Nucleus accumbens (tissue), 56 donors: ENCODE results near the gene NCOA7.
A peak's percentile ranks its signal among the peaks of the same experiment; 100 is the strongest.
"Not testable (repeated sequence)": the region's sequence is repeated elsewhere in the genome, so short reads cannot be mapped to it uniquely, and the experiment has no call there.

Source experiments
- DNase-seq, 56 donors: peaks; one replicate each; lab custom pipeline; 2025; lab: John Stamatoyannopoulos, UW

NCOA7 gene

DNA sequence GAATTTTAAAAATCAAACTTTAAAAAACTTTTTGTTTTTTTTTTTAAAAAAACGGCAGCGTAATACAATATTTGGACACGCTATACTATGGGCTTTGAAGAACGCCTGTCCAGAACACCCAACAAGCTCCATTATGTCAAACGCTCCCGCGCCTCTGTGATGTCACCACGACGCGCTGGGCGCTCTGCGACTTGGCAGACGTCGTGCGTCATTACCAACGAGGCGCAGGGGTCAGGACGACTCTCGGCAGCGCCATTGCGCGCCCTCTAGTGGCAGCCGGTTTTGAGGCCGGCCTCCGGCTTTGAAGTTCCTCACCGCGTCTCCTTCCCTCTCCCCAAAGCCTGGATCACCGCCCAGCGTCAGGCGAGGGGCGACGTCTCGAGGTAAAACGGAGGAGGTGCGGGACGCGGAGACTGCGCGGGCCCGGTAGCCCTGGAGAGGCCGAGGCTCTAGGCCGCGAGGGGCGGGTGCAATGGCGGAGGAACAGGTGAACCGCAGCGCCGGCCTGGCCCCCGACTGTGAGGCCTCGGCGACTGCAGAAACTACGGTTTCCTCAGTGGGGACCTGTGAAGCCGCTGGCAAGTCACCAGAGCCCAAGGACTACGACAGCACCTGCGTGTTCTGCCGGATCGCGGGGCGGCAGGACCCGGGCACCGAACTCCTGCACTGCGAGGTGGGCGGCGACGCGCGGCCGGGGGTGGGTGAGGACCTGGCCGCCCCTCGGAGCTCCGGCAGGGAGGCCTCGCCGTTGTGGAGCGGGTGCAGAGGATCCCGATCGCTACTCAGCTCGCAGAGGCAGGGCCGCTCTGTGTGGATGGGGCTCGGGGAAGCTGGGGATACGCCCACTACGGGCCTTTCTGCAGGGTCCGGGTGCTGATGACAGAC, 166.0 kb downstream of the NCOA7 start, which contains the start of gene HINT3:
Gene HINT3 (plus strand): TSS at position 265 of the 885 bp plus-strand sequence. CDS start 208 bp downstream, at position 473.
- DNase-seq: peak; percentile 51 to 98 (median 92)

DNA sequence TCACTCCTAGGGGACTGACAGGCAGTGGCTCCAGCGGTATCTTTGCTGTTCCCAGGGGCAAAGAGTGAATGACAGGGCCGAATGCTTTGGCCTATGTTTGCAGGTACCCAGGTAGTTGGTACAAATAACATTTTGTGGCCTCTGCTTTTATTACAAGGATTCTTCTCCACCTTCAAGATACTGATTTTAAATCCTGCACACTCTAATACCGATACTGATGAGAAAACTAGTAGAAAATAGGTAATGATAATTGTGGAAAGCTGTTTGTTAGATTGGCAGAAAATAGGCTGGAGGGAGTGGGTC, 166.6 kb downstream of the NCOA7 start:
- no peak for DNase-seq

DNA sequence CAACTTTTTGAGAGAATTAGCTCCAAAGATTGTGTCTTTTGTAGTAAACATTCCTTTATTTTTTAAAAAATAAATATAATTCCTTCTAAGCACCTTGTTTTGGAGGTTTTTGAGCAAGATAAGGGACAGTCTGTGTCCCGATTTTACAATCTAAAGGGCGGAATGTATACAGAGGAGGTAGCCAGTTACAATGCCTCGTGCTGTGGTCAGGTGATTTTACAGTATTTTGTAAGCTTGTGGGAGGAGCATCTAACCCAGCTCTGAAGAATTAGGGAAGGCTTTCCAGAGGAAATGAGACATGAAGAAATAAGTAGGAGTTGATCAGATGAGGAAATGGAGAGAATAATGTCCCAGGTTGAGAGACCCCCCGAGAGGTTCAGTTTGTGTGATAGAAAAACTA, 167.1 kb downstream of the NCOA7 start:
- DNase-seq: peak in 16 of 56 donors; percentile 2 to 32 (median 20)

DNA sequence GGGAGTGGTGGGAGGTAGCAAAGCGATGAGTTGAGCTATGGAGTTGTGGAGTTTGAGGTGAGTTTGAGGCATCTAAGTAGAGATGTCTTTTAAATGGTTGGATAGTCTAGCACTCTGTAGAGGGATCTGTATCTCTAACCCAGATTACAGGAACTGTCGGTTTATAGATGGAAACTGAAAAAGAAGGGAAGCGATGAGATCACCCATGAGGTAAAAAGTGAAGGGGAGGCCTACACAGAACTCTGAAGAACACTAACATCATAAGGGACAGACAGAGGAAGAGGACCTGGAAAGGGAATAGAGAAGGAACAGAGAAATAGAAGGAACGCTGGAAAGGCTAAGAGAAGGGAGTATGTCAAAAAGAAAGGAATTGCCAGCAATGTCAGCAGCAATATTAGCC, 168.3 kb downstream of the NCOA7 start:
- DNase-seq: no peak

DNA sequence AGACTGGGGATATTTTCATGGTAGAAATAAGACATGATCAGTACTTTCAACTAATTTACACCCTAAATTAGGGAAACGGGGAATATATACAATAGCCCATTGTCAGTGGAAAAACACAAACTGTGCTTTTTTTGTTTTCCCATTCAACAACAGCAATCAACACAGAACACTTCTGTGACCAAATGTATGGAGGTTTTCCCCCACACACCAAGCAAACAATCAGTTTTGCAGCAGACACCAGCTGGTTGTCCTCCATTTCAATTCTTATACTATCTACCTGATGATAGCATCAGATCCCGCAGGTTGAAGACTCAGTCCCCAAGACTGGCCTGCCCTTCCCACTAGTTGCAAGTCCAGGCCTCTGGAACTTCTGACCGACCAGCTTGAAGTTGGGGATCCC, 170.4 kb downstream of the NCOA7 start:
- peak in 7 of 56 donors; percentile 3 to 59 (median 17) for DNase-seq

DNA sequence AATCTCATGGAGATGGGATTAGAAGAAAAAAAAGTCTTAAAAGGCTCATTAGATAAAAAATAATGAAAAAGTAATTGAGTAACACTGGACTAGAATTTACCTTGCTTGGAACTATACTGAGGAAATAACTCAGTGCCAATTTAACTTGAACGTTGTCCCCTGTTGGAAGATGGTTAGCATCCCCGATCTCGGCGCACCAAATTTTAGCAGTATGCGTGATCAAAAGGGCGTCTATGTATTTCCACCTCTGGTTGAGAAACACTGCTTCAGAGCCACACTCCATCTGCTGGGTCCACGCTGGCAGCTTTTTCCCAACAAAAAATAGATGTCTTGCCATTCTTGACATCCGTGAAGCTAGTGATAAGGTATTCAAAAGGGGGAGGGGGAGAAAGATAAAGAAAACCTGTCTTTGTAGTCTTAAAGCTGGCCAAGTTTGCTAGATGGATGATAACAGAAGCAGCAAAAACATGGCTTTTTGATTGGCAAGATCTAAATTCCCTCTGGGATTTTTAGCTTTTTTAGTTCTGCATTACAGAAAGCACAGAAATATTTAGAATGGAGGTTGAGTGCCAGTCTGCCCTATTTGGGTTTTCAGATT, 172.2 kb downstream of the NCOA7 start:
- DNase-seq: no peak

DNA sequence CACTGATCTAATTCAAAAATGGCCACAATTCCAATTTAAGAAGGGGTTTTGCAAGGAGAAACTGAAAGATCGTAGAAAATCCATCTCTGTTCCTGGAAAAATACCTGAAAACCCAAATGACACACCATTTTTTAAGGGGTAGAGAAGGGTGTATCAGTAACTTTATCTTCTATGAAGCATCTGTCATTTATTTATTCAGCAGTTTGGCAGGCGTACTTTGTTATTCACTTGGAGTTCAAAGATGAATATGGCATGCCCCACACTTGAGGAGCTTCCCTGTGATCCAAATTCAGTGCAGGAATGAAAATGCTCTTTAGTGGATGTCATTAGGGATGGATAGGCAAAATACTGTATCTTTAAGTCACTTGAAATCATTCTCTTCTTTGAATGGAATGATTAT, 173.1 kb downstream of the NCOA7 start:
- DNase-seq: no peak

DNA sequence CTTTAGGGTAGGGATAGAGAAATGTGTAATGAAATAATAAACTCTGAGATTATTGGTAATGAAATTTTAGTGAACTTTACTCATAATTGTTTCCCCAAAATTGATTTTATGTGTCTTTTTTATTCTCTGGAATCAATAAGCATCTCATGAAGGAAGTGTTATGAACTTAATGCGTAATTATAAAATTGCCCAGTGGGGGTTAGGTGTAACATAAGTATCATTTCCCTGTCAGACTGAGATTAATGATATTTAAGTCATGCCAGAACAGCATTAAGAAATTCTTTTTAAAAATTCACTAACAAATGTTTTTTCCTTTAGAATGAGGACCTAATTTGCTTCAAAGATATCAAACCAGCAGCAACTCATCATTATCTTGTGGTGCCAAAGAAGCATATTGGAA, 175.8 kb downstream of the NCOA7 start:
- DNase-seq: no peak

DNA sequence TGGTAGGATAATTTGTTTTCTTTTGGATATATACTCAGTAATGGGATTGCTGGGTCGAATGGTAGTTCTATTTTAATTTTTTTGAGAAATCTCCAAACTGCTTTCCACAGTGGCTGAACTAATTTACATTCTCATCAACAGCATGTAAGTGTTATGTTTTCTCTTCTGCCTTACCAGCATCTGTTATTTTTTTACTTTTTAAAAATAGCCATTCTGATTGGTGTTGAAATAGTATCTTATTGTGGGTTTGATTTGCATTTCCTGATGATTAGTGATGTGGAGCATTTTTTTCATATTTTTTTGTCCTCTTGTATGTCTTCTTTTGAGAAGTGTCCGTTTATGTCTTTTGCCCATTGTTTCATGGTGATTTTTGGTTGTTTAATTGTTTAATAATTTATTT, 177.7 kb downstream of the NCOA7 start:
- no peak for DNase-seq

DNA sequence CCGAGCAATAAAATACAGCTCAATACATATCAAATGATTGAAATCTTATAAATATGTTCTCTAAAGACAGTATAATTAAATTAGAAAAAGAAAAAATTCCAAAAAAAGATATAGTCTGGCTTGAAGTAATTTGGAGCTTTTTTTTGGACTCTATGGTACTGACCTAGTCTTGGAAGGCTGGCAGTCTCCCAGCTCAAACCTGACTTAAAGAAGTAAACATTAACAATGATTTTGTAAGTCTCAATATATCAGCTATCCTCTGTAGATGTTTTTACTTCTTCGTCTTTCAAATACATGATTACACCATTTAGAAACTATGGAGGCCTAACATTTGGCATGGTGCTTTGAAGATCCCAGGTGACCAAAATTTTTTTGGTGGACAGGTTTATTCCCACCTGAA, 180.0 kb downstream of the NCOA7 start:
- DNase-seq: no peak

DNA sequence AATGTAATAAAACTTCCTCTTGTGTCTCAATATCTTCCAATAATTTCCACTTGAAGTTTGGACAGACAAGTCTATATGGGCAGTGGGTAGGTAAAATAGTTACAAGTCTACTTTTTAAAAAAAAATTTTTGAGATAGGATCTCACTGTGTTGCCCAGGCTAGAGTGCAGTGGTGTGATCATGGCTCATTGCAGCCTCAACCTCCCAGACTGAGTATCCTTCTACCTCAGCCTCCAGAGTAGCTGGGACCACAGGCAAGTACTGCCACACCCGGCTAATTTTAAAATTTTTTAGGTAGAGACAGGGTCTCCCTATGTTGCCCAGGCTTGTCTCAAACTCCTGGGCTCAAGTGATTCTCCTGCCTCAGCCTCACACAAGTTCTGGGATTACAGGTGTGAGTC, 181.7 kb downstream of the NCOA7 start:
- DNase-seq: not testable (repeated sequence)

DNA sequence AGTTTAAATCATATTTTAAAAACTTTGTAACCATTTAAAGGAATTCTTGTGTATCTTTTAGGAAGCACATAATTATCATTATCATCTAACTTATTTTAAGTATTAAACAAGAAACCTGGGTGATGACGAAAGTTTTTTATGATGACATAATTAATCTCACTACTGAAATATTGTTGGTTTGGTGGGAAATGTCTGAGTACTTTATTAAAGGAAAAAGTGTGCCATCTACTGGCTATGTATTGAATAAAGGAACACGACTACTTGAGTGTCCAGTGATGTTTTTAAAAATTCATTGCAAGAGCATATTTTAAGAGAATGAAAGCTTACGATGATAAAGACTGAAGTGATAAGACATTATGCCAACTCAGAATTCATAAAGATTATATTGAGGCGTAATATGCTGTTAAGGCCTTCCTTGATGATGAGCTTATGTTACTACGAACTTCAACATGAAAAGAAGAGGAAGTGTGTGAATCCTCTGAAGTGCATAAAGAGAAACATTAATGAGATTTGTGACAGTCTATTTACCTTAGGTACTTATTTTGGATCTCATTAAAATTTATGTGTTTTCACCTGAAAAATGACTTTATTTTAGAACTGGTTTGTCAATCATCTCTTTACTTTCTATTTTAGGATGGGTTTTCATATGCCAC, 183.6 kb downstream of the NCOA7 start:
- no peak for DNase-seq

DNA sequence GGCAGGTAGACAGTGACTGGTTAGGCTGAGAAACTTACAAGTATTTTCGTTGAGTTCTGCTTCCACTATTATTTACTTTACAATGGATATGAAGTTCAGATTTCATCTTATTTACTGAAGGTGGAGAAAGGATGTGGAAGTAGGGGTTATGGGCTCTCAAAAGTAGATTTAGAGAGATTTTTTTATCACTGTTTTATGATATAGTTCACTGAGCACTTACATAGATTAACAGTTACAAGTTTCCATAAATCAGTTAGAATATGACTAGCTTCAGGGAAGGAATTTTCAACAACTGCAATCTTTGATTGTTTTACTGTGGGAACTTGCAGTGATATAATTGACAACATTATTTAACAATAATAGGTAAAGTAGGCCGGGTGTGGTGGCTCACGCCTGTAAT, 188.3 kb downstream of the NCOA7 start:
- no peak for DNase-seq
